H1 (cell line): ENCODE measurements around the gene STXBP6. TPM values are rescaled to one million over a fixed set of nuclear protein-coding genes. Genes with fewer than 3 reads are reported as not detected.

Experiments
- CTCF ChIA-PET: fragments of 300-600 bp; sonication (Branson Sonifier 250); formaldehyde crosslinking; loops from one replicate; lab custom pipeline; 2021; ENCODE audit not compliant: partially characterized antibody; lab: Charles Lee
- POLR2A ChIA-PET: fragments of 300-600 bp; sonication (Branson Sonifier 250); formaldehyde crosslinking; loops from one replicate; lab custom pipeline; 2021; ENCODE audit warnings: inconsistent platforms; ENCODE audit not compliant: partially characterized antibody; lab: Charles Lee
- DNase-seq, 2 experiments: peaks; one replicate each; pipeline versions ENCODE4 v3.0.0 to v3.0.0-alpha.2; 2010 to 2022; ENCODE audit warnings: low spot score in 2 of 2, low read depth in 1 of 2, mixed read lengths in 1 of 2
- FAIRE-seq: peaks from 2 replicates; lab custom pipeline; 2011; peaks lifted over from hg19 to GRCh38; lab: Jason Lieb, UNC
- H2AFZ ChIP-seq: 2 replicates; pipeline ENCODE4 v1.8.1; 2012; ENCODE audit warnings: low read length, inconsistent platforms
- H2AK5ac ChIP-seq: 2 replicates; pipeline ENCODE4 v1.6.1; 2013; ENCODE audit warnings: low read depth, low read length
- H2BK120ac ChIP-seq: replicated peaks from 2 replicates; pipeline ENCODE3; 2013; ENCODE audit warnings: low read depth, low read length, inconsistent platforms
- H2BK12ac ChIP-seq: 2 replicates; pipeline ENCODE4 v1.6.1; 2013; ENCODE audit warnings: low read depth, low read length
- H2BK15ac ChIP-seq: 2 replicates; pipeline ENCODE4 v1.6.1; 2013; ENCODE audit warnings: low read length
- H2BK20ac ChIP-seq: 2 replicates; pipeline ENCODE4 v1.6.1; 2013; ENCODE audit warnings: low read length
- H2BK5ac ChIP-seq: 2 replicates; pipeline ENCODE4 v1.6.1; 2013; ENCODE audit warnings: low read depth, low read length
- H3K14ac ChIP-seq: 2 replicates; pipeline ENCODE4 v1.6.1; 2013; ENCODE audit warnings: inconsistent platforms; ENCODE audit not compliant: insufficient read length
- H3K18ac ChIP-seq: 2 replicates; pipeline ENCODE4 v1.6.1; 2013; ENCODE audit warnings: low read length; ENCODE audit errors: extremely low read depth
- H3K23ac ChIP-seq: 2 replicates; pipeline ENCODE4 v1.6.1; 2013; ENCODE audit warnings: inconsistent platforms; ENCODE audit not compliant: insufficient read length
- H3K23me2 ChIP-seq: 2 replicates; pipeline ENCODE4 v1.6.1; 2013; ENCODE audit warnings: low read depth, low read length
- H3K27ac ChIP-seq: 2 replicates; pipeline ENCODE4 v1.6.1; 2011; ENCODE audit warnings: low read depth, low read length, inconsistent platforms
- H3K27me3 ChIP-seq, 4 experiments: replicated peaks in 1 of 4; 1 replicate in 1 of 4; 2 replicates in 3 of 4; pipeline versions ENCODE4 v1.6.1 to v1.8.1; 2011 to 2013; ENCODE audit warnings: low read length in 3 of 4, mild to moderate bottlenecking in 3 of 4, inconsistent platforms in 2 of 4, mixed read lengths in 2 of 4, moderate library complexity in 1 of 4; ENCODE audit not compliant: control insufficient read depth in 3 of 4, insufficient read depth in 3 of 4; ENCODE audit errors: extremely low read depth in 1 of 4
- H3K36me3 ChIP-seq, 4 experiments: 2 replicates each; pipeline versions ENCODE4 v1.6.1 to v1.8.1; 2011 to 2013; ENCODE audit warnings: mild to moderate bottlenecking in 4 of 4, low read length in 3 of 4, moderate library complexity in 2 of 4, control low read depth in 1 of 4, inconsistent platforms in 1 of 4; ENCODE audit not compliant: insufficient read depth in 4 of 4, control insufficient read depth in 2 of 4
- H3K4ac ChIP-seq: replicated peaks from 2 replicates; pipeline ENCODE3; 2013; ENCODE audit warnings: low read length, low read depth, mixed read lengths, inconsistent platforms; ENCODE audit not compliant: insufficient read length
- H3K4me1 ChIP-seq, 4 experiments: replicated peaks in 1 of 4; 1 replicate in 1 of 4; 2 replicates in 3 of 4; pipeline versions ENCODE4 v1.6.1 to v1.8.1; 2011 to 2013; ENCODE audit warnings: low read length in 3 of 4, inconsistent platforms in 2 of 4, mixed read lengths in 1 of 4; ENCODE audit not compliant: insufficient read depth in 4 of 4, control insufficient read depth in 3 of 4
- H3K4me2 ChIP-seq, 2 experiments: 2 replicates each; pipeline versions ENCODE4 v1.6.1 to v1.8.1; 2011 to 2013; ENCODE audit warnings: low read depth in 2 of 2, low read length in 2 of 2, control low read depth in 1 of 2, inconsistent platforms in 1 of 2, mild to moderate bottlenecking in 1 of 2; ENCODE audit not compliant: insufficient read depth in 1 of 2
- H3K4me3 ChIP-seq, 4 experiments: fragments of 200-600, 300-600 bp in 1 of 4; sonication (generic), shearing (Covaris generic), sonication (Bioruptor Twin) in 1 of 4; 2 replicates each; pipeline versions ENCODE4 v1.5.1 to v1.8.1; 2011 to 2016; ENCODE audit warnings: low read length in 4 of 4, low read depth in 3 of 4, control low read depth in 2 of 4, inconsistent platforms in 2 of 4, mild to moderate bottlenecking in 2 of 4, mixed read lengths in 1 of 4, moderate library complexity in 1 of 4; ENCODE audit not compliant: insufficient read depth in 2 of 4; ENCODE audit errors: extremely low read depth in 1 of 4
- H3K56ac ChIP-seq: replicated peaks from 2 replicates; pipeline ENCODE3; 2013; ENCODE audit warnings: low read depth, mild to moderate bottlenecking, mixed read lengths, low read length, inconsistent platforms; ENCODE audit not compliant: insufficient read length
- H3K79me1 ChIP-seq: 2 replicates; pipeline ENCODE4 v1.6.1; 2013; ENCODE audit warnings: low read depth, low read length, control low read depth
- H3K79me2 ChIP-seq, 2 experiments: 2 replicates each; pipeline versions ENCODE4 v1.6.1 to v1.8.1; 2012 to 2013; ENCODE audit warnings: low read length in 2 of 2, mild to moderate bottlenecking in 2 of 2, inconsistent platforms in 1 of 2; ENCODE audit not compliant: insufficient read depth in 2 of 2, control insufficient read depth in 1 of 2
- H3K9ac ChIP-seq, 4 experiments: replicated peaks in 1 of 4; 1 replicate in 1 of 4; 2 replicates in 3 of 4; pipeline versions ENCODE4 v1.6.1 to v1.8.1; 2011 to 2013; ENCODE audit warnings: low read depth in 3 of 4, low read length in 3 of 4, control low read depth in 2 of 4, mild to moderate bottlenecking in 2 of 4, moderate library complexity in 2 of 4, inconsistent platforms in 1 of 4; ENCODE audit errors: extremely low read depth in 1 of 4
- H3K9me3 ChIP-seq, 2 experiments: 2 replicates each; pipeline versions ENCODE4 v1.6.1 to v1.8.1; 2012 to 2013; ENCODE audit warnings: mild to moderate bottlenecking in 2 of 2, moderate library complexity in 2 of 2, control low read depth in 1 of 2, inconsistent platforms in 1 of 2, low read depth in 1 of 2, low read length in 1 of 2, mixed read lengths in 1 of 2; ENCODE audit not compliant: insufficient read depth in 2 of 2
- H4K20me1 ChIP-seq, 2 experiments: replicated peaks in 1 of 2; 2 replicates each; pipeline versions ENCODE3 to v1.8.1; 2011 to 2013; ENCODE audit warnings: inconsistent platforms in 2 of 2, low read length in 2 of 2, mild to moderate bottlenecking in 1 of 2; ENCODE audit not compliant: insufficient read depth in 2 of 2, control insufficient read depth in 1 of 2
- H4K5ac ChIP-seq: 2 replicates; pipeline ENCODE4 v1.6.1; 2013; ENCODE audit warnings: low read length, low read depth, mixed read lengths, inconsistent platforms; ENCODE audit not compliant: insufficient read length
- H4K8ac ChIP-seq: 2 replicates; pipeline ENCODE4 v1.8.0; 2013; ENCODE audit warnings: mild to moderate bottlenecking, moderate library complexity, low read length, inconsistent platforms; ENCODE audit not compliant: insufficient read depth; ENCODE audit errors: extremely low read depth
- H4K91ac ChIP-seq: replicated peaks from 2 replicates; pipeline ENCODE3; 2013; ENCODE audit warnings: low read length, mixed read lengths, inconsistent platforms; ENCODE audit not compliant: insufficient read length
- BACH1 ChIP-seq: IDR thresholded peaks from 2 replicates; pipeline ENCODE4 v1.6.1; 2012; ENCODE audit warnings: low read length, improper control_type of control experiment
- WGBS, 2 experiments: shearing (Covaris generic) in 1 of 2; methylation state at CpG; one replicate each; pipeline versions ENCODE4 v1.1.6 to v1.1.7; 2013 to 2015; ENCODE audit warnings: low lambda C conversion rate in 2 of 2, mixed read lengths in 2 of 2, inconsistent platforms in 1 of 2, low coverage in 1 of 2, missing lambda C conversion rate in 1 of 2; ENCODE audit not compliant: insufficient replicate concordance in 2 of 2, insufficient coverage in 1 of 2, insufficient read length in 1 of 2; ENCODE audit errors: extremely low coverage in 1 of 2, missing lambda C conversion rate in 1 of 2; 5-methylcytosine and 5-hydroxymethylcytosine counted together
- polyA plus RNA-seq, 7 experiments: library from polyadenylated mRNA; depleted of rRNA in 3 of 7; stranded (reverse) in 5 of 7; unstranded in 2 of 7; fragments of >200 nt in 5 of 7; fragments of 200-250 nt in 2 of 7; gene quantifications; 1 replicate in 5 of 7; 2 replicates in 1 of 7; 4 replicates in 1 of 7; pipeline versions ENCODE4 v1.2.1 to v1.2.3, GENCODE V29; 2011 to 2013; ENCODE audit warnings: missing spikeins in 2 of 7, mixed read lengths in 2 of 7
- total RNA-seq: library from RNA; stranded (reverse); fragmentation: NEBNext Ultra II Directional; extraction: Animal tissue kit (Norgen Biotek cat#: 25700); gene quantifications from 2 replicates; pipeline ENCODE4 v1.2.1, GENCODE V29; 2021

STXBP6 gene
- total and polyA plus RNA-seq, 2 of the 8 experiments (the other 6 are each of a cell fraction or from before 2014, with no cell fraction given): 9.4 to 18.1 TPM

DNA sequence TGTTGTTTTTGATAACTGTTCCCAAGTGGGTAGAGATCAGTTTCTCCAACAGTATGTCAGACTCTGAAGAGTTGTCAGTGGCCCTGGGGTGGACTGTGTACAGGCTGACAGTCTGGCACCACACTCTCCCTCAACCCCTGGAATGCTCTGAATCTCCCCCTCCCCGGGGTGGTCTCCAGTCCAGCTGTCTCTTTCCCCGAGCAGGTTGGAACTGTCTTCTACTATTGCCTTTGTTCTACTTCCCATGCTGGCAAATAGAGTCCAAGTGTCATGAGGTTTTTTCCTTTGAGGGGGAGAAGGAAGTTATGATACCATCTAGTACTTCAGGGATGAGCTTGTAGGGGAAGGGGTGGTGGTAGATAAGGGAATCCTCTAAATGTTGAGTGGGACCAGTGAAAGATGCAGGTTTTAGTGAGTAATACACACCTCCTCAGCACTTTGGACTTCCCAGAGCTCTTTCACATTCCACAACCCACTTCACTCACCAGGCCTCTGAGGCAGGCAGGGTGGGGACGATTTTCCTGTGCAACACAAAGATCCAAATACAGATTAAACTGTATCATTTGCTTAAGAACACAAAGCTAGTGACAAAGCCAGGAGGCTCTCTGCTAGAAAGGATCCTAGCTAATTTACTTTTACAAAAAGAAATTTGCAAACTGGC, 245.3 kb downstream of the STXBP6 start:
- FAIRE-seq: no peak
- DNase-seq: no peak
- no peak overlapping the region for H4K5ac ChIP-seq
- H2AK5ac ChIP-seq: no peak overlapping the region
- no peaks in the 10 kb centered on the region for H4K20me1 ChIP-seq
- POLR2A ChIA-PET: no interaction called here
- H3K23me2 ChIP-seq: no peaks in the 10 kb centered on the region
- no peak overlapping the region for H3K4me2 ChIP-seq
- no peak overlapping the region for H3K18ac ChIP-seq
- no peaks in the 10 kb centered on the region for H3K79me1 ChIP-seq
- H3K36me3 ChIP-seq: no peaks in the 10 kb centered on the region
- peaks cover 0 to 3% (median 0%) of the 10 kb centered on the region in 4 experiments; a peak in 1 of 7 replicates for H3K4me1 ChIP-seq
- no peaks in the 10 kb centered on the region; a peak in 1 of 7 replicates for H3K27me3 ChIP-seq
- H3K4ac ChIP-seq: no peak overlapping the region
- no peak overlapping the region for H3K23ac ChIP-seq
- no peak overlapping the region for H2BK20ac ChIP-seq
- no peak overlapping the region for H2BK5ac ChIP-seq
- H4K8ac ChIP-seq: no peak overlapping the region
- H3K9ac ChIP-seq: no peak overlapping the region
- H3K56ac ChIP-seq: no peak overlapping the region
- CTCF ChIA-PET: interaction anchor here (0.9 to 7.4 kb wide), 27 partner anchors 9 to 432 kb away, joined by 3 to 80 read pairs (median 7); partner anchors contain the start of gene STXBP6
- no peak overlapping the region for H3K4me3 ChIP-seq
- no peak overlapping the region for H3K27ac ChIP-seq
- no peaks in the 10 kb centered on the region for H3K9me3 ChIP-seq
- H3K14ac ChIP-seq: no peak overlapping the region
- H2AFZ ChIP-seq: no peak overlapping the region
- WGBS, 2 experiments: 65% methylated on average over 3 of the region's 3 CpGs; no CpG with 5 or more reads in 1 of the 2 experiments
- no peak overlapping the region for H2BK12ac ChIP-seq
- H2BK15ac ChIP-seq: no peak overlapping the region
- H2BK120ac ChIP-seq: no peak overlapping the region
- H3K79me2 ChIP-seq: no peaks in the 10 kb centered on the region
- H4K91ac ChIP-seq: no peak overlapping the region
- no peak for TF ChIP-seq BACH1
